ENCODE measurements around the gene PARVA.

PARVA gene

GRCh38 chr11:12540075-12540680 lies 162.8 kb downstream of the PARVA start:
- no peak overlapping the region for H3K27ac ChIP-seq
- no peak for TF ChIP-seq CTCF (IDR thresholded peaks at IDR 0.05)
- no peak for TF ChIP-seq ZFX (IDR thresholded peaks at IDR 0.05; ENCODE audit: borderline replicate concordance)

GRCh38 chr11:12540913-12541582 lies 163.7 kb downstream of the PARVA start:
- no peak for TF ChIP-seq ZFX (IDR thresholded peaks at IDR 0.05; ENCODE audit: borderline replicate concordance)
- no peak for TF ChIP-seq CTCF (IDR thresholded peaks at IDR 0.05)
- no peak overlapping the region for H3K27ac ChIP-seq

- H3K27ac ChIP-seq = no peak overlapping the region
- TF ChIP-seq CTCF (IDR thresholded peaks at IDR 0.05) = no peak
- TF ChIP-seq ZFX (IDR thresholded peaks at IDR 0.05; ENCODE audit: borderline replicate concordance) = no peak
Observed at GRCh38 chr11:12541583-12542151, 164.3 kb downstream of the PARVA start.

GRCh38 chr11:12542186-12542935 lies 165.0 kb downstream of the PARVA start:
- TF ChIP-seq CTCF (IDR thresholded peaks at IDR 0.05) = no peak
- no peak for TF ChIP-seq ZFX (IDR thresholded peaks at IDR 0.05; ENCODE audit: borderline replicate concordance)
- H3K27ac ChIP-seq = no peak overlapping the region

GRCh38 chr11:12543596-12544415 lies 166.4 kb downstream of the PARVA start:
- no peak overlapping the region for H3K27ac ChIP-seq
- no peak for TF ChIP-seq ZFX (IDR thresholded peaks at IDR 0.05; ENCODE audit: borderline replicate concordance)
- no peak for TF ChIP-seq CTCF (IDR thresholded peaks at IDR 0.05)

GRCh38 chr11:12544986-12545775 lies 167.8 kb downstream of the PARVA start:
- TF ChIP-seq ZFX (IDR thresholded peaks at IDR 0.05; ENCODE audit: borderline replicate concordance) (no peak), CTCF (IDR thresholded peaks at IDR 0.05) (no peak)
- no peak overlapping the region for H3K27ac ChIP-seq
